SK-N-SH (cell line): ENCODE data around the gene NPTX1. TPM values are rescaled to one million over a fixed set of nuclear protein-coding genes. Genes with fewer than 3 reads are reported as not detected.

Experiments used
- CTCF ChIA-PET: fragments of 300-600, 350-600 bp; formaldehyde crosslinking; extraction: SDS; loops from one replicate; lab custom pipeline; 2021; lab: Yijun Ruan, JAX
- POLR2A ChIA-PET: fragments of 350-600 bp; sonication (Branson Sonifier 250); formaldehyde crosslinking; extraction: SDS; loops from one replicate; lab custom pipeline; 2020; ENCODE audit warnings: antibody characterized with exemption, inconsistent platforms; lab: Yijun Ruan, JAX
- DNase-seq: peaks from one replicate; pipeline ENCODE4 v3.0.0; 2012
- H2AFZ ChIP-seq: fragments of 200-600 bp; sonication (generic); 2 replicates; pipeline ENCODE4 v1.8.1; 2016; ENCODE audit warnings: antibody characterized with exemption, mild to moderate bottlenecking, low read depth
- H3F3A ChIP-seq: fragments of 200-600 bp; sonication (generic); replicated peaks from 2 replicates; pipeline ENCODE3; 2016; ENCODE audit warnings: antibody characterized with exemption, mild to moderate bottlenecking; ENCODE audit not compliant: insufficient read depth
- H3K27ac ChIP-seq, 2 experiments: fragments of 200-500 bp in 1 of 2; fragments of 200-600 bp in 1 of 2; sonication (Bioruptor generic) in 1 of 2; sonication (generic), shearing (Covaris generic) in 1 of 2; 2 replicates each; pipeline versions ENCODE4 v1.5.1 to v1.6.1; 2014 to 2016; ENCODE audit warnings: low read depth in 2 of 2, inconsistent platforms in 1 of 2, low read length in 1 of 2, mild to moderate bottlenecking in 1 of 2, mixed read lengths in 1 of 2
- H3K27me3 ChIP-seq: fragments of 200-600 bp; sonication (generic), shearing (Covaris generic); 2 replicates; pipeline ENCODE4 v1.6.1; 2016; ENCODE audit warnings: mixed run types; ENCODE audit not compliant: insufficient read depth
- H3K36me3 ChIP-seq, 2 experiments: fragments of 200-500 bp in 1 of 2; fragments of 200-600 bp in 1 of 2; sonication (Bioruptor generic) in 1 of 2; sonication (generic) in 1 of 2; replicated peaks in 1 of 2; 2 replicates each; pipeline versions ENCODE3 to v1.5.1; 2014 to 2016; ENCODE audit warnings: low read length in 1 of 2, mild to moderate bottlenecking in 1 of 2; ENCODE audit not compliant: insufficient read depth in 2 of 2, control insufficient read depth in 1 of 2
- H3K4me1 ChIP-seq, 2 experiments: fragments of 200-500 bp in 1 of 2; fragments of 200-600 bp in 1 of 2; sonication (Bioruptor generic) in 1 of 2; sonication (generic), shearing (Covaris generic) in 1 of 2; 2 replicates each; pipeline versions ENCODE4 v1.5.1 to v1.6.1; 2014 to 2016; ENCODE audit warnings: low read depth in 1 of 2, low read length in 1 of 2, mixed run types in 1 of 2; ENCODE audit not compliant: insufficient read depth in 2 of 2, control insufficient read depth in 1 of 2
- H3K4me2 ChIP-seq: fragments of 200-600 bp; sonication (generic), shearing (Covaris generic); 2 replicates; pipeline ENCODE4 v1.6.1; 2017; ENCODE audit warnings: mixed run types
- H3K4me3 ChIP-seq, 2 experiments: fragments of 200-500 bp in 1 of 2; fragments of 200-600 bp in 1 of 2; sonication (Bioruptor generic) in 1 of 2; sonication (generic), shearing (Covaris generic) in 1 of 2; 2 replicates each; pipeline versions ENCODE4 v1.5.1 to v1.8.1; 2014 to 2016; ENCODE audit warnings: low read depth in 2 of 2, inconsistent platforms in 1 of 2, low read length in 1 of 2, mild to moderate bottlenecking in 1 of 2, mixed read lengths in 1 of 2, moderate library complexity in 1 of 2
- H3K79me2 ChIP-seq: fragments of 200-600 bp; sonication (generic); 2 replicates; pipeline ENCODE4 v1.8.1; 2017; ENCODE audit warnings: mild to moderate bottlenecking; ENCODE audit not compliant: insufficient read depth
- H3K9ac ChIP-seq: fragments of 200-600 bp; sonication (generic); 2 replicates; pipeline ENCODE4 v1.6.1; 2017; ENCODE audit warnings: mixed run types
- H3K9me2 ChIP-seq: fragments of 200-600 bp; sonication (generic); 2 replicates; pipeline ENCODE4 v1.6.1; 2017; ENCODE audit warnings: mixed run types
- H3K9me3 ChIP-seq: fragments of 200-600 bp; sonication (generic); 2 replicates; pipeline ENCODE4 v1.6.1; 2017; ENCODE audit warnings: mixed run types, mild to moderate bottlenecking, moderate library complexity
- H4K20me1 ChIP-seq: fragments of 200-600 bp; sonication (generic); 2 replicates; pipeline ENCODE4 v1.6.1; 2017; ENCODE audit warnings: mild to moderate bottlenecking, mixed run types; ENCODE audit not compliant: insufficient read depth
- EZH2phosphoT487 ChIP-seq: fragments of 200-600 bp; sonication (generic); IDR thresholded peaks from 2 replicates; pipeline ENCODE4 v1.6.1; 2017; ENCODE audit warnings: low read depth, mixed run types, mild to moderate bottlenecking, antibody characterized with exemption, moderate library complexity, borderline replicate concordance
- FOSL2 ChIP-seq: IDR thresholded peaks from 2 replicates; pipeline ENCODE4 v1.4.0; 2012; ENCODE audit warnings: low read depth, mild to moderate bottlenecking, moderate library complexity, borderline replicate concordance
- FOXM1 ChIP-seq: IDR thresholded peaks from 2 replicates; pipeline ENCODE4 v1.4.0; 2012; ENCODE audit warnings: low read depth, mild to moderate bottlenecking
- GATA2 ChIP-seq: sonication (generic); formaldehyde crosslinking; IDR thresholded peaks from 2 replicates; pipeline ENCODE4 v1.5.0; 2020; ENCODE audit warnings: mild to moderate bottlenecking, missing genetic modification reagents
- IRF3 ChIP-seq: fragments of 150-350 bp; IDR thresholded peaks from 2 replicates; pipeline ENCODE4 v1.6.1; 2016; ENCODE audit warnings: mild to moderate bottlenecking, low read depth, low read length
- MEF2A ChIP-seq: IDR thresholded peaks from 2 replicates; pipeline ENCODE4 v1.4.0; 2012; ENCODE audit warnings: low read depth, borderline replicate concordance
- NFIC ChIP-seq: IDR thresholded peaks from 2 replicates; pipeline ENCODE4 v1.4.0; 2012; ENCODE audit warnings: borderline replicate concordance
- RAD21 ChIP-seq: IDR thresholded peaks from 2 replicates; pipeline ENCODE4 v1.6.1; 2012; ENCODE audit warnings: mild to moderate bottlenecking, low read length
- RCOR1 ChIP-seq: fragments of 150-350 bp; IDR thresholded peaks from 2 replicates; pipeline ENCODE4 v1.6.1; 2017; ENCODE audit warnings: antibody characterized with exemption, low read length
- SMC3 ChIP-seq: IDR thresholded peaks from 2 replicates; pipeline ENCODE4 v1.6.1; 2012; ENCODE audit warnings: low read depth, low read length, improper control_type of control experiment
- TCF12 ChIP-seq: IDR thresholded peaks from 2 replicates; pipeline ENCODE4 v1.4.0; 2012
- TEAD4 ChIP-seq: IDR thresholded peaks from 2 replicates; pipeline ENCODE4 v1.4.0; 2012; ENCODE audit warnings: mild to moderate bottlenecking, borderline replicate concordance; ENCODE audit not compliant: insufficient read depth
- USF1 ChIP-seq: IDR thresholded peaks from 2 replicates; pipeline ENCODE4 v1.4.0; 2012; ENCODE audit warnings: low read depth, borderline replicate concordance
- YY1 ChIP-seq: IDR thresholded peaks from 2 replicates; pipeline ENCODE4 v1.4.0; 2012; ENCODE audit warnings: low read depth, mild to moderate bottlenecking
- ZBTB33 ChIP-seq: IDR thresholded peaks from 2 replicates; pipeline ENCODE4 v1.4.0; 2012; ENCODE audit warnings: low read depth, borderline replicate concordance
- WGBS: methylation state at CpG from one replicate; pipeline ENCODE4 v1.1.6; 2017; ENCODE audit warnings: low lambda C conversion rate; 5-methylcytosine and 5-hydroxymethylcytosine counted together
- polyA plus RNA-seq, 3 experiments: library from polyadenylated mRNA; depleted of rRNA; stranded (reverse); fragments of >200 nt; gene quantifications; 2 replicates each; pipeline ENCODE4 v1.2.3, GENCODE V29; 2012

Gene NPTX1
- polyA plus RNA-seq, 1 of the 3 experiments (the other 2 are of a cell fraction), result 0.05 TPM

- Histone ChIP-seq H3K9ac (no peak overlapping the region), H3K4me2 (no peak overlapping the region), H3K27me3 (no peaks in the 10 kb centered on the region), H3K9me3 (no peaks in the 10 kb centered on the region), H2AFZ (no peak overlapping the region), H4K20me1 (0 out of 2 replicates have a peak, but pooled peaks cover 5% of the 10 kb centered on the region), H3K4me3 (no peak overlapping the region), H3K79me2 (no peaks in the 10 kb centered on the region), H3K9me2 (no peaks in the 10 kb centered on the region), H3F3A (no peaks in the 10 kb centered on the region), H3K36me3 (no peaks in the 10 kb centered on the region), H3K4me1 (peaks cover 0 to 14% of the 10 kb centered on the region in 2 experiments; a peak in 1 of 4 replicates), H3K27ac (no peak overlapping the region)
- ChIA-PET POLR2A (interaction anchor here (1.0 kb wide), 1 partner anchor 8 kb away, joined by 4 read pairs; no protein-coding TSS in a partner anchor), CTCF (interaction anchor here (1.0 to 1.2 kb wide), 2 partner anchors 19 to 129 kb away, joined by 5 to 6 read pairs; no protein-coding TSS in a partner anchor)
- TF ChIP-seq FOXM1 (no peak), EZH2phosphoT487 (no peak), TEAD4 (no peak), RCOR1 (no peak), ZBTB33 (no peak), YY1 (no peak), SMC3 (no peak), IRF3 (no peak), GATA2 (no peak)
- 53% methylated on average over 10 of the region's 12 CpGs for WGBS
- no peak for DNase-seq
Measured at GRCh38 chr17:80446645-80447405, 29.6 kb downstream of the NPTX1 start.

- CTCF ChIA-PET, result interaction anchor here (0.6 to 1.6 kb wide), 3 partner anchors 18 to 755 kb away, joined by 3 to 6 read pairs (median 5); no protein-coding TSS in a partner anchor
- 74% methylated on average over 10 of the region's 10 CpGs for WGBS
Measured at GRCh38 chr17:80445726-80446110, 30.7 kb downstream of the NPTX1 start.

More at GRCh38 chr17:80445726-80446110, 30.7 kb downstream of the NPTX1 start:
- Histone ChIP-seq H3K9ac (no peak overlapping the region), H3K79me2 (no peaks in the 10 kb centered on the region), H4K20me1 (peaks cover 12% of the 10 kb centered on the region; the same call in 1 of the 2 replicates), H3K27me3 (no peaks in the 10 kb centered on the region), H3K9me3 (no peaks in the 10 kb centered on the region), H2AFZ (no peak overlapping the region), H3K4me2 (no peak overlapping the region), H3K4me3 (no peak overlapping the region), H3K4me1 (peaks cover 0 to 10% of the 10 kb centered on the region in 2 experiments; a peak in 1 of 4 replicates), H3F3A (no peaks in the 10 kb centered on the region), H3K36me3 (no peaks in the 10 kb centered on the region), H3K27ac (no peak overlapping the region), H3K9me2 (no peaks in the 10 kb centered on the region)
- TF ChIP-seq USF1 (no peak), TCF12 (no peak), RAD21 (no peak), FOSL2 (no peak), GATA2 (no peak), IRF3 (no peak), MEF2A (no peak), FOXM1 (no peak), ZBTB33 (no peak), RCOR1 (no peak), EZH2phosphoT487 (no peak), SMC3 (no peak), NFIC (no peak)
- no peak for DNase-seq
- POLR2A ChIA-PET, result interaction anchor here (1.0 to 1.5 kb wide), 2 partner anchors 9 to 19 kb away, joined by 3 to 4 read pairs; no protein-coding TSS in a partner anchor
